NCI-H748 (cell line): ENCODE data around the gene PHKB.
A peak's percentile ranks its signal among the peaks of the same experiment; 100 is the strongest.

Experiments
- DNase-seq: peaks from one replicate; lab custom pipeline; 2025; ENCODE audit not compliant: unreplicated experiment; lab: John Stamatoyannopoulos, UW

The PHKB gene

DNA sequence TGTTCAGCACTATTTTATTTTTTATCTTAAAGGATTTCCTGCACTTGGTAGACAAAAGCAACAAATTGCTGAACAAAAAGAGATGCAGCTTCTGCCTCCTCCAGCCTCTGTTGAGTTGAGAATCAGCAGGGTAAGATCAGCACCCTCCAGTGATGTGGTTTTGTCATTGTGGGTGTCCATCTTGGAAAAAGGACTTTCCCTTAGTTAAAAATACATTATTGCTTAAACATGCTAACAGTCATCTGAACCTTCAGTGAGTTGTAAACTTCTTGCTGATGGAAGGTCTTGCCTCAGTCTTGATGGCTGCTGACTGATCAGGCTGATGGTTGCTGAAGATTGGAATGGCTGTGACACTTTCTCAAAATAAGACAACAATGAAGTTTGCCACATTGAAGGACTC lies 101.2 kb downstream of the PHKB start:
- DNase-seq = no peak

DNA sequence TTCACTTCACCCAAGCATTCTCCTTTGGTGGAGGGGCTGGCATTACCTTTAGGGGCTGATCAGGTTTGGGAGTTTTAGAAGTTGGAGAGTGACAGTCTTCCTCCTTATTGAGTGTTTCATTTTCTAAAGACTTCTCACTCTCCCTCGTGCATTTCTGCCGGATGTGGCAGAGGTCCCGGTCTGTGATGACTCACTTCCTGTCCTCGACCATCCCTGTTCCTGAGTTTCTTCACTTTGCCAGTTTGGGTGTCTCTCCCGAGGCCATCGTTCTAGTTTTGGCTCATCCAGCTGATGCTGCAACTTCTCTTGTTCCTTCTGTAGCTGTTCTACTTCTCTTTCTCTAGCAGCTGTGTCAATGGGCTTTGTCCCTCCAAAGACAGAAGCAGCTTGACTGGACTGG lies 104.3 kb downstream of the PHKB start:
- no peak for DNase-seq

DNA sequence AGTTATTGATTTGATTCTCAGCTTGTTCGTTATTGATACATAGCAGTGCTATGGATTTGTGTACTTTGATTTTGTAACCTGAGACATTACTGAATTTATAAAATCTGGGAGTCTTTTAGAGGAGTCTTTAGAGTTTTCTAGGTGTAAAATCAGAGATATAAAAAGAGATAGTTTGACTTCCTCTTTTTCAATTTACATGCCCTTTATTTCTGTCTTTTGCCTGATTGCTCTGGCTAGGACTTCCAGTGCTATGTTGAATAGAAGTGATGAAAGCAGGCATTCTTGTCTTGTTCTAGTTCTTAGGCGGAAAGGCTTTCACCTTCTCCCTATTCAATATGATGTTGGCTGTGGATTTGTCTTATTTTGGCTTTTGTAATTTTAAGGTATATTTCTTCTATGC lies 106.2 kb downstream of the PHKB start:
- DNase-seq = no peak

GRCh38 chr16:47568351-47568750 lies 107.2 kb downstream of the PHKB start:
- no peak for DNase-seq

DNA sequence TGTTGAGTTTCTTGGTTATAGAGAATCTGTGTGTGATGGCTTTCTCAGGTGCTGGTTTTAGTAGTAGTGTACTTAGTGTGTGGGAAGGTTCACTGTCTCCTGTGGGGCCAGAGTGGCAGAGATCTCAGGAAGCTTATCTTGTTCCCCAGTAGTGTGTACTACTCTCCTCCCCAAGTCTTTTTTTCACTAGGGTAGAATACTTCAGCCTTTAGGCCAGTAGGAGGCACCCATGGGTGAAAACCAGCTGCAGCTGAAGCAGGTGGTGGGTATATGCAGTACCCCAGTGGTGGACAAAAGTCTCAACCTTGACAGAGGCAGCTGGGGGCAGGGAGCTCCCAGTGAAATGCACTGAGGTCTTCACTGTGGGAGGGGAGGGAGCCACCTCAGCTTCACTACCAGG lies 109.9 kb downstream of the PHKB start:
- no peak for DNase-seq

- DNase-seq = no peak
Observed at GRCh38 chr16:47571711-47572110, 110.6 kb downstream of the PHKB start.

GRCh38 chr16:47574091-47575054 lies 113.2 kb downstream of the PHKB start:
- peak; percentile 2 for DNase-seq

DNA sequence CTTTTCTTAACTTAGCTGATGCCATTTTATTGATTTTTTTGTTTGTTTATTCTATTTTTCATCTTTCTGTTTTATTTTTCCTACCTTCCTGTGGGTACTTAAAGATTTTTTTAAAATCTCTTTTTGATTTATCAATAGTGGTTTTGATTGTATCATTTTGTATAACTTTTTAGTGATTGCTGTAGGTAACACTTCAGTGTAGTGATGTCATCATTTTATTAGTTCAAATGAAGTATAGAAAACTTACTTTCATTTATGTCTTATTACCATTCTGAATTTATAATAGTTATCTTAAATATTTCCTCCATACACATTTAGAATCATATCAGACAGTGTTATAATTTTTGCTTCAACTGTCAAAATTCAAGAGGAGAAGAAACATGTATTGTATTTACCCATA lies 115.9 kb downstream of the PHKB start:
- DNase-seq = no peak

DNA sequence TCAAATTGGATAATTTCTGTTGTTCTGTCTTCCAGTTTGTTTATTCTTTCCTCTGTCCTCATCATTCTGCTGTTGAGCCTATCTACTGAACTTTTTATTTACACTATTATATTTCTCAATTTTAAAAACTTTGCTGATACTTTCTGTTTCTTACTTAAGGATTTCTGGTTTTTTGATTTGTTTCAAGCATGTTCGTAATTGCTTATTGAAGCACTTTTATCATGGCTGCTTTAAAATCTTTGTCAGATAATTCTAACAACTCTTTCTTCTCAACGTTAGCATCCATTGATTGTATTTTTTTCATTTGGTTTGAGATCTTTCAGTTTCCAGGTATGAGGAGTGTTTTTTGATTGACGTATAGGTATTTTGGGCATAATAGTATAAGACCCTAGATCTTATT lies 116.9 kb downstream of the PHKB start:
- no peak for DNase-seq

DNA sequence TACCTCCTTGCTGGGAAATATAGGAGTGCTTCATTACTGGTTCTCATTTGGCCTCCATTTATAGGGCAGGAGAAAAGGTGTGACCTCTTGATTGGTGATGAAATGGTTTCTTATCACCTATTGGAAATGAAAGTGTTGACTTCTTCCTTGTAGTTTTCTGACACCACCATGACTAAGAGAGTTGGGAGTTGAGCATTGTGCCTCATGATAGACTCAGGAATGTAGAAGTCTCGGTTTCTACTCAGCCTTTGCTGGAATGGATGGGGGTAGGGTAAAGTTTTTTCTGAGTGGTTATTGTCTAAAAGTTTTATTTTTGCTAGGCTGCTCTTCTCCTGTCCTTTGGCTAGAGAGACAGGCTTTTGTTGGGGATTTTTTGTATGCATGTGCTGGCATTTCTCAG lies 117.4 kb downstream of the PHKB start:
- DNase-seq = no peak

- DNase-seq = no peak
Observed at GRCh38 chr16:47581114-47581513, 120.0 kb downstream of the PHKB start.

- DNase-seq = no peak
Observed at GRCh38 chr16:47584464-47585225, 123.5 kb downstream of the PHKB start.

- no peak for DNase-seq
Observed at GRCh38 chr16:47586121-47586520, 125.0 kb downstream of the PHKB start.

DNA sequence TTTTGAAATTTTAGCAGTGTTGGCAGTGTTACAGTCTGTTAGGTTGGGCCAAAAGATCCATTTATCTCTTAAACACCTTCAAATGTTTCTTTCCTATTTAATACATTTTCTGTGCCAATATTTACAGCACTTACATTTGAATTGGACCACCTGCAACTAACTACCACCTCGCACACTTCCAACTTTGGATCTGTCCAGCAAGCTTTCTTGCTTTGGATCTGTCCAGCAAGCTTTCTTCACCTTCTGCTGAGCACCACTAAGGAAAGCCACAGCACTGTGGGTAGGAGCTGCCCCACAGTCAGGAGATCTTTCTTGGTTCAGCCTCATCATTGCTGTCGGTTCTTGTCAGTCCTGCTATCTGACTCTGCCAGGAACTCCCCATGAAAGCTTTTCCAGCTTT lies 129.3 kb downstream of the PHKB start:
- no peak for DNase-seq

- no peak for DNase-seq
Observed at GRCh38 chr16:47592232-47592631, 131.1 kb downstream of the PHKB start.

DNA sequence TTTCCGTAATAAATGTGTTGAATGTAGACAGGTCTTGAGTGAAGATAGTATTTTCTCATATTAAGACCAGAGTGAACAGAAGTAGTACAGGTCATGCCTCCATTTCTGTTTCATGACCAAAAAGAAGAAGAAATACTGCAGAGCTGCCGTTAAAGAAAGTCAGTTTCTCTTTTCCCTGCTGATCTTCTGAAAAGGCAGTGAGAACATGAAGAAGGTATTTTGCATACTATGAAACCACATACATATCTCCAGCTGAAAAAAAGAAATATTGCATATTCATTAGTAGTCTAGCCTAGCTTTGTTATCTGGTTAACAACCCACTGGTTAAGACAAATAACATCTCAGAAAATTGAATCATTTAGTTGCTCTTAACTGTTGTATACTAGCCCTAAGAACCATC lies 138.4 kb downstream of the PHKB start:
- DNase-seq = no peak

GRCh38 chr16:47600376-47600775 lies 139.2 kb downstream of the PHKB start:
- no peak for DNase-seq

GRCh38 chr16:47604306-47604705 lies 143.2 kb downstream of the PHKB start:
- DNase-seq = no peak

DNA sequence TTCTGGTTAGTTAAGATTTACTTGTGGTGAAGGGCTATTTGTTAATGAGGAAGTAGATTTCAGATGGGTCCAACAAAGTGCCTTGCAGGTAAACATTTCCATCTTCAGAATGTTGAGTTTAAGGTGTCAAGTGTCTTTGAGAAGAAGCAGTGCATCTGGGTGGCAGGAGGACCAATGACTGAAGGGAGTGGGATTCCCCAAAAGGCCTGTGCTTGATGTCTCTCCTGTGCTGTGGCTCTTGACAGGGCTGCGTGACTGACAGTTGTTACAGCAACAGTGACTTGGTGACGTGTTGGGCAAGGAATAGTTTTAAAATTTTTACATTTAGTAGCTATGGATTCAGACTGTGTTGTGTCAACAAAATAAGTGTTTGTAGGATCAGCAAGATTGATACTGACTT lies 149.9 kb downstream of the PHKB start:
- DNase-seq = no peak

- no peak for DNase-seq
Observed at GRCh38 chr16:47611848-47612493, 150.8 kb downstream of the PHKB start.

DNA sequence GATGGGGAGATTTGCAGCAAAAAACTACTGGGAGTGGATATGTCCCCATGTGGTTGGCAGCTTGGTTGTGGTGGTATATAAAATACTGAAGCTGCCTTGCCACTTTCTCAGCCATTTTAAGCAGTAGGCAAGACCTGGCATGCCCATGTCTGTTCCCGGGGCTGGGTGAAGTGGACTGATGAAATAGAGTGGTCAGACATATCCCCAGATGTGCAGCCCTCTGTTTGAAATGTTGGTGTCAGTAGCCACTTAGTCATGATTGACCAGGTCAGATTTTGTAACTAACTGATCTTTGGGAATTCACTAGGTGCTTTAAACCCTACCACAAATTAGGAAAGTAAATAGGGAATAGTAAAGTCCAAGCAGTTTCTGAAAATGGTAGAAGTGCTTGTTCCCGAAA lies 151.6 kb downstream of the PHKB start:
- no peak for DNase-seq

- no peak for DNase-seq
Observed at GRCh38 chr16:47613251-47613650, 152.1 kb downstream of the PHKB start.
